NCI-H226 (cell line): ENCODE data around the gene OPN1MW.
"Not testable (repeated sequence)": the region's sequence is repeated elsewhere in the genome, so short reads cannot be mapped to it uniquely, and the experiment has no call there.

ENCODE experiments used
- DNase-seq: peaks from one replicate; pipeline ENCODE4 v3.0.0-alpha.2; 2015

OPN1MW gene

GRCh38 chrX:154211499-154211898, 29.1 kb downstream of the OPN1MW start:
- DNase-seq, result not testable (repeated sequence)

- not testable (repeated sequence) for DNase-seq
Observed at GRCh38 chrX:154219456-154219855, 37.1 kb downstream of the OPN1MW start, which contains the start of gene OPN1MW2. OPN1MW2 (plus strand) TSS chrX:154219756; CDS start chrX:154219816, 60 bp downstream.

GRCh38 chrX:154225292-154225691, 42.9 kb downstream of the OPN1MW start:
- not testable (repeated sequence) for DNase-seq

GRCh38 chrX:154226706-154227105, 44.3 kb downstream of the OPN1MW start:
- not testable (repeated sequence) for DNase-seq

- not testable (repeated sequence) for DNase-seq
Observed at GRCh38 chrX:154231443-154231842, 49.0 kb downstream of the OPN1MW start.

GRCh38 chrX:154233620-154234019, 51.2 kb downstream of the OPN1MW start:
- not testable (repeated sequence) for DNase-seq

- DNase-seq, result not testable (repeated sequence)
Observed at GRCh38 chrX:154238939-154239559, 56.7 kb downstream of the OPN1MW start.

- not testable (repeated sequence) for DNase-seq
Observed at GRCh38 chrX:154239982-154240503, 57.6 kb downstream of the OPN1MW start.
